ENCODE data around the gene GRB10.

GRB10 gene

DNA sequence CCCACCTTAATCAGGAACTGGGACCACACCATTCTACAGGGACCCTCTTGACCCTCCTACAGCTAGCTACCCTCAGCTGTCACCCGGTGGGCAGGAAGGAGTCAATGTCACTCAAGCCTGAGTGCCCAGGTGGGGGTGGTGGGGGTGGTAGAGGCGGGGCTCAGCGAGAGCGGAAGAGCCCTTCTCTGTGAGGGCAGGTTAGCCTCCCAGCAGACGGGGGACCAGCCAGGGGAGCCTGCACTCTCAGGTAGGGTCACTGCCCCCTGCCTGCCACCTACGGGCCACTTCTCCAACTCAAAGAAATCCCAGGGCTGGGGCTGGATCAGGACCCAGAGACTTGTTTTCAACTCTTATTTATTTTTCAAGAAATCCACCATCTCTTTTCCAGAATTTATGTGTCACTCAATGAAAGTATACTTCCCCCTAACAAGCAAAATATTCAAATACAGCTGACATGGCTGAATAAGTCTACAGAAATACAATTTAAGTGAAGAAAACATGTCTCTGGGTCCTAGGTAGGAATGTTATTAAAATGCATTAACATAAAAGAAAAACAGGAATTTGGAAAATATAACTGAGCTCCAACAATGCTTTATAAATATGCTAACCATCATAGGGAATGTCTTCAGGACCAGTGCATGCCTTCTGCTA, 154.1 kb downstream of the GRB10 start:
- DNase-seq = no peak

DNA sequence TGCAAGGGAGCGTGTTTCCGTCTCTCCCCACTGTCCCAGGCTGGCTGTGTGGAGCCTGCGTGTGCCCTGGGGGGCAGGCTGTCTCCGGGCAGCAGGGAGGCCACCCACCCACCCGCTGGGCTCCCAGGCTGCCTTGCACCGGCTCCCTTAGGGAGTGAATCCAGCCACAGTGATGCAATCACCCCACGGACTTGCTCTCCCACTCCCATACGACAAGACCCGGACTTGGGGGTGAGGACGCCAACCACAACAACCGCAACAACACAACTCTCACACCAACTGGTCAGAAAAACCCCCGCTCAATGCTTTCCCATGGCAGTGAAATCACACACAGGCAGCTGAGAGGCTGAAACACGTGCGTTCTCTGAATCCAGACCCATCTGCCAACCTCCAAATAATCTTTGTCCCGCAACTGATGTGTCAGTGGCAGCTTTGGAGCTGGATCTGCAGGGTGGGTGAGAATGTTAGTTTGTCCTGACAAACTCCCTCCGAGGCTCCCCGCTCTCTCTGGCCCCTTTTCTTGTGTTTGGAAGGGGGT, 154.8 kb downstream of the GRB10 start:
- DNase-seq = no peak

DNA sequence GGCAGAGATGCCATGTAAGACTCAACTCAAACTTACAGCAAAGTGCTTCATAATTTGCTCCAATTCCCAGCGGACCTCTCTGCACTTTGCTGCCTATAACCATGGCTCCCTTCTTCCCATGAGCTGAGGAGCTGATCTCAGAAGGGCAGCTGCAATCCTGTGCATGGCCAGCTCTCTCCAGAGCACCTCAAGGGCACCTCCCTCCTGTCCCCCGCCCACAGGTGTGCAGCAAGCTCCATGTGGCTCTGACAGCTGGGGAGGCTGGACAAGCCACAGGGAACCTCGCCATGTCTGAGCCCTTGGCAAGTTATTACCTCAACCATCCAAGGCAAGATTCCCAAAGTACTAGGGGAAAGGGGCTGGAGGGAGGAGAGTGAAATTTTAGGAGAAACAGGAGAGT, 156.4 kb downstream of the GRB10 start:
- no peak for DNase-seq

DNA sequence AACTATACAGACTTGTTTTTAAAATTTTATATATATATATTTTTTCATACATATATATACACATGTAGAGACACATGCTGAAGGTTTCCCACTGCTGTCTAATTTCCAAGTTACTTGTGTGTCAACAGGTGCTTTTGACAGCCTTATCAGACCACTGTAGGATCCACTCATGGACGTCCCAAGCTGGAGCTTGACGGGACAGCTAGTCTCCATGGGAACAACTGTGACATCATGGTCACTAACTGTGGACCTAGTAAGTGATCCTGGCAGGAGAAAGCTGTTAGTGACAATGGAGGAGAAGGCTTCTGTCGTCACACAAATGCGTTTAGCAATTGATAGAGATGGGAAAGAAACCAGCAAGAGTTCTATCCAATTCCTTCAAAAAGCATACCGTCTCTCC, 157.3 kb downstream of the GRB10 start:
- DNase-seq = no peak

DNA sequence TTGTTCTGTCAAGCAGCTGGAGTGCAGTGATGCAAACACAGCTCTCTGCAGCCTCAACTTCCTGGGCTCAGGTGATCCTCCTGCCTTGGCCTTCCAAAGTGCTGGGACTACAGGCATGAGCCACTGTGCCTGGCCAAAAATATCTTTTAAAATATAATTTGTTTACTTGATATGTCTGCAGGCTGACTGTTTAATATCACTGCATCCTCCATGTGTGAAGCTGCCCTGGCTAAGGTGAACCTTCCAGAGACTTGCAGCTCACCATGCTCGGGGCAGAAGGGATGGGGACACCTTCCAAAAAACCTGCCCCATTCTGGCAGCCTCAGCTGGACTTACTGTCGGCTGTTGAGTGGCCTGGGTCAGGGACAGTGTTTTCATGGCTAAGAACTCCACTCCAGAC, 159.9 kb downstream of the GRB10 start:
- DNase-seq = no peak

DNA sequence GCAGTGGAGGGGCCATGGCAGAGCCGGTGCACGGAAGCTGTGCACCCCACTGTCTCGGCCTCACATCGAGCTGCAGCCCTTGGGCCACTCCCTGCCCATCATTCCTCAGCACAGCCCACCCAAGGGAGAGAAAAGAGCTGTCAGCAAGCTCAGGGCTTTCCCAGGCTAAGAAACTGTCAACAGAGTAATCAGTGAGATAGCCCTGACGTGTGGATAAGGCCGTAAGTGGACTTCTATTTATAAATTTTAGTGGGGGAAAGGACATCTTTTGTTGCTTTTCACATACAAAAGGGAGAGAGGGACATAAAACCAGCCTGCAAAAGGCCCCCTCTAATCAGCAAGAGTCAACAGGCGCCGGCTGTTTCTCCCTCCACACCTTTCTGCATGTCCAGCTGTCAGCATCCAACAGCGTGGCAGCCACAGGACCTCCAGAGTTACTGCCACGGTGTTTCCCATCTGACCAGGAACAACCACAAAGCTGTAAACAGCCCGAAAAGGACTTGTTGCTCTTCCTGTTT, 160.7 kb downstream of the GRB10 start:
- no peak for DNase-seq

DNA sequence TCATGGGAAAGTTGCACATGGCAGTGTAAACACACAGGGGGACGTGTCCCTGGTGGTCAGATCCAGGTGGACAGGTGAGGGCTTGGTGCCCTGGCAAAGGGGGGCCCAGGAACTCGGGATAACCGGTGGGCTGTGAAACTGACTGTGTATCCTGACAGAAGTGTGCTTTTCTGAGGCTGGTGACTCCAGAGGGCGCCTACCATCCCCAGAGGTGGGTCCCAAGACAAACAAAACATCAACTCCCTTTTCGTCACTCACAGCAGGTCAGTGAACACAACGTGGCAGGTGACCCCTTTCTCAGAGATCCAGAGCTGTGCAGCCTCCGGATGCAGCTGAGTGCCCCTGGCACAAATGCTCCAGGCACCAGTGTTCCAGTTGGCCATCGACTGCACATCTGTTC, 161.5 kb downstream of the GRB10 start:
- DNase-seq = no peak

DNA sequence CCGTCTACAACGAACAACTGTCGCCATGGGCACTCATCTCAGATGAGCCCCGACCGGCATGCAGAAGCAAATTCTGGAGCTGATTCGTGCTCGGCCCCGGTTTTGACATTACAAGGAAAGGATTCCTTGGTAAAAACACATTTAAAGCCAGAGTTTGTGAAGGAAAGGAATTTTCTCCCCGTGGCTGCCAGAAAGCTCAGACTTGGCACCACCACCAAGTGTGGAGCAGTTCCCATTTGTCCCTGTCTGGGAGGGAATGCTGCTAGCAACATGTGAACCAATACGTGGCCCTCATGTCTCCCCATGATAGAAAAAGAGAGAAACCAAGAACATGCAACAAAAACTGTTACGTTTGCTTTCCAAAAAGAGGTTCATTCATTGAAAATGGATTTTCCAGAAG, 162.3 kb downstream of the GRB10 start:
- no peak for DNase-seq

DNA sequence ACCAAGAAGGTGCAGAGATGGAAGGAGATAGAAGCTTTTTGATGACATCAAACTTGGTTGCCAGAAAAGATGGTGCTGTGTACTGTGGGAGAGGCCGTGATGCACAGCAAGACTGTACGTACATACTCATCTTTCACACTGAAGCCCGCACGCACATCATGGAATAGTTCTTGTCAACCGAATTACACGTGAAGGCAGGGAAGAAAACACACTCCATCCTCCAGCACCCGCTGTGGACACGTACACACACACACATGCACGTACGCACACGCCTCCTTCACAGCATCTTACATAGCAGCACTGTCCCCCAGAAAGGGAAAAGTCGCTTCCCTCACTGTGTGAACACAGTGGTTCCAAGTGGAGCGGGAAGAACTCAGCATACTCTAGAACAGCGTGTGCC, 163.0 kb downstream of the GRB10 start:
- no peak for DNase-seq

DNA sequence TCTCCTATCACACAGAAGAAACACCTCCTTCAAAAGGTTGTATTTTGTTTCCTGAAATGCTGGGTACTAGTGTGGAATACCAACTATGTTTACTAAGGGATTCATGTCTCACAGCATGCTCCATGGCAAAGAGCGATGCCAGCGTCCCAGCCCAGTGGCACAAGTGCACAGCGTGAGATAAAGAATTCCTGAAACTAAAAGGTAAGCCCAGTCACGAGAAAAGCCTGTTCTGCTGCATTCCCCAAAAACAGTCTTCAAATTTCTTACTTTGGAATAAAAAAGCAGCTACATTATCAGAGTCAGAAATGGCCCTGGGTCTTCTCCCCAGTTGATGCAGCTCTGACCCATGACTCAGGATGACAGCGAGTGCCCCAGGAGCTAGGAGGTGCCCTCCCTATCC, 164.4 kb downstream of the GRB10 start:
- no peak for DNase-seq

DNA sequence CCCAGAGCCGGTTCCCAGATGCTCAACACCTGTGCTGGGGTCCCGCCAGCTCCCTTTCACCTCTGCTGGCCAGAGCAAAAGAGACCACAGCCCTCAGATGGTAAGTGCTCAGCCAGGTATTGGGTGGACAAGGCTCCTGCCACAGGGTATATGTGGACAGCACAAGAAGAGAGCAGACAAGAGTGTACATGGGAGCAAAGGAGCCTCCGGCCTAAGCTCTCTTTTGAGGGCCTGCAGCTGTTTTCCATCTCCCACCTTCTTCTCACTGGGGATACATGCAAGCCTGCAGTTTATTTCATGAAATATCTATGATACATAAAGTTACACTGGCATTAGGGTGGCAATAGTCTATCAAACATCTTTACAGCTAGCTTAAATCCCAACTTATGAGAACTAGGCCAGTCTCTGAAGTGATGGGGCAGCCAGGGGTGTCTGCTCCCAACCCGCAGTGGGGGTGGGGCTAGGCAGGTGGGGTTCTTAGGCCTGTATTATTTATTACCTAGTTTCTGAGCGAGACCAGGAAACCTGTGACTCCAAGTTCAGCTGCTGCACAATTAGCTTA, 167.1 kb downstream of the GRB10 start:
- DNase-seq = no peak

DNA sequence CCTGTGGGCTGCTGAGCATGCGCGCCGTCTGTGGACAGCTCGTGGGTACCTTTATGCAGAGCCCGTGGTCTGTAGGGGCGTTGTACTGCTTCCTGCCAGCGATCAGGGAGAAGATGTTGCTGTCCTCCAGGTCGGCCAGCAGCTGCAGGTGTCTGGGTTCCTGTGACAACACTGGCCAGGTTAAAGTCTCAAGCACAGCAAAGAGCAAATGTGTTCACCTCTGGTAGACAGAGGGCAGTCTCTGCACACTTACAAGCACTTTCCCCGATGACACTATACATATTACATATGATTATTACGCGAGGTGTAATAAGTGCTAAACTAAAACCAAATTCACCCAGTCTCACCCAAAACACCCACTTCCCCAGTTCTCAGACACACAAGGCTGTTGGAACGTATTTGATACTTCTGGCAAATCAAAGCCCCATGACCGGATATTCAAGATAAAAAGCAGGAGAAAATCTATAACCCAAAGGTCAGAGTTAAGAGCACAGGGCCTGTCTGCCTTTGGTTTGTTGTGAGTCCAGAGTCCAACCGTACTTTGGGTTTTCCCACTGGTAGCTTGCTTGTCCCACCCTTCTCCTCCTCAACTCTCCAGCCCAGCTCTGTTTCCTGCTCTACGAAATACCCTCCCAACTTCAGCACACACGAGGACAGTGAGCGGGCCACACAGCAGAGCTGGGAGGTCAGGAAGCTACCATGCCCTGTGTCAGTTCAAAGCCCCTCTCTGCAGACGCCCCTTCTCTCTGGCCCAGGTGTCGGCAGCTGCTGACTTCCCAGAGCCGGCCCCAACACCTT, 167.8 kb downstream of the GRB10 start:
- no peak for DNase-seq

DNA sequence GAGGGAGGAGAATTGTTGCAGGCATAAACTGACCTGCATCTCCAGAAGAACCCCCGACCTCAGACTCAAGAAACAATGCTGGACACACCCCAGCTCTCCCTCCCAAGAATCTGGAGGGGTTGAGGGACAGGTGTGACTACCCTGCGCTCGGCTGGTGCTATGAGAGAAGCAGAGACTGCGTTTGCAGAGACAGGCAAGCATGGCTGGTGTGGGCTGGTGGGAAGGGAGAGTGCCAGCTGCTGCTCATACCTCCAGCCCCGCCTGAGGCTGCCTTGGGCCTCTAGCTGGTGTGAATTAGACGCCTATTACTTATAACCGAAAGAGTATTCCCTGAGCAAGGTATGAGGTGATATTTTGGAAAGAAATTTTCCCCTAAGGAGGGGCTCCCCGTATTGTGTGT, 169.2 kb downstream of the GRB10 start:
- DNase-seq = no peak

DNA sequence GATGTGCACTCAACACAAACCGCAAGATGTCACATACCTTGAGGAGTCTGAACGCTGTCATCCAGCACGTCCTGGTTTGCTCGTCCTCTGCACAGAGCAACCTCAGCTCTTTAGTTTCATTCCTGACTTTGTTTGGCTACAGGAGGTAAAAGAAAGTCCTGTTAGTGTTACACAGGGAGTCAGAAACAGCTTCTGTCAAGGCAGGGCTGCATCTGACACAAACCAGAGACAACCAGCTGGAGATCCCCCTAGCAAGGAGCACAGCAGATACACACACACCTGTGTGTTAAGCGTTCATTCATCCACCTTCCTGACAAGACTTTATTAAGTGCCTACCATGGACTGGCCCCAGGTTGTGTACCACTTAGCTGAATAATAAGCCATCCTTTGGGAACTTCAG, 170.0 kb downstream of the GRB10 start:
- DNase-seq = no peak

DNA sequence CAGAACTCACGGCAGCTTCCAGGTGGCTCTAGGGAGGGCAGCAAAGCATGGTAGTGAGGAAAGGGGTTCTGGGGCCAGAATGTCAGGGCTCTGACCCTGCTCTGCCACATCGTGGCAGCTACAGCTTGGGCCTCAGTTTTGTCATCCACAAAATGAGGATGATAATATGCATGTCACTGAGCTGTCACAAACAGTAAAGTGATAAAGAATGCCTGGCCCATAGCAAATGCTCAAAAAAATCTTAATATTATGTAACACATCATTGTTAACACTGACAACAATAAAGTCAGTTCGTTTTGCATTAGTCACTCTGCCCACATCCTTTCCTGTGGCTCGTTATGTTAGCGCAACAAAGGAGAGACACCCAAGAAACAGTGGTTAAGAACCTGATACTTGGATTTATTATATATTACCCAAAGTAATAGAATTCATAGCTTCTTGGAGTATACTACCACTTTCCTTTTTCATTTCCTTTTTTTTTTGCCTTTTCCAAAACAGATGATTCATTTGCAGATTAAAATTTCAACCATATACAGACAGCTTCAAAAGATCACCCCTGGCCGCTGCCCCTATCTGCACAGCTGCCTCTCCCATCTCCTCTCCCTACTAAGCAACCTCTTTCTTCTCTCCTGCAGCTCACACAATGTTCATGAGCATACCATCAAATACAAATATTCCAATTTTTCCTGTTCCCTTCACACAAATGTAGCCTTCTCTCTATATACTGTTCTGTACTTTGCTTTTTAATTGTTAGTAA, 172.0 kb downstream of the GRB10 start:
- peak; percentile 28 for DNase-seq

DNA sequence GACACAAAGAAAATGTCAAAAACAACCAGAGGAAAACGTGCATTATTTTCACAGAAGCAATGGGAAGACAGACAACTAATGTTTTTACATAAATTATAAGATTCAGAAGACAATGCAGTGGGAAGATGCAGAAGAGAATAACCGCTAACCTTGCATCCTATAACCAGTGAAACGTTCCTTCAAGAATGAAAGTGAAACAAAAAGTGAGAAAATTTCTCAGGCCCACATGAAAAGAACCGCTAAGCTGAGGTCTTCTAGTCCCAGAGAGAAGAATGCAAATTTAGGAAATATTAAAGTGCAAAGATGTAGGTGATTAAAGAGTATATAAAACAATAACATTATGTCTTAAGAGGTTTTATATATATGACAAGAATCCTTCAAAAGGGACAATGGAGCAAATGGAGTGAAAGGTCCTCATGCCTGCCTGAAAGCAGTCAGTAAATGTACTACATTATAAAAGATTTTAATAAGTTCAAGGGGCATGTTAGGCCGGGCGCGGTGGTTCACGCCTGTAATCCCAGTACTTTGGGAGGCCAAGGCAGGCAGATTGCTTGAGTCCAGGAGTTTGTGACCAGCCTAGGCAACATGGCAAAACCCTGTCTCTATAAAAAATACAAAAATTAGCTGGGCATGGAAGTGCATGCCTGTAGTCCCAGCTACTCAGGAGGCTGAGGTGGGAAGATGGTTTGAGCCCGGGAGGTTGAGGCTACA, 174.3 kb downstream of the GRB10 start:
- no peak for DNase-seq

DNA sequence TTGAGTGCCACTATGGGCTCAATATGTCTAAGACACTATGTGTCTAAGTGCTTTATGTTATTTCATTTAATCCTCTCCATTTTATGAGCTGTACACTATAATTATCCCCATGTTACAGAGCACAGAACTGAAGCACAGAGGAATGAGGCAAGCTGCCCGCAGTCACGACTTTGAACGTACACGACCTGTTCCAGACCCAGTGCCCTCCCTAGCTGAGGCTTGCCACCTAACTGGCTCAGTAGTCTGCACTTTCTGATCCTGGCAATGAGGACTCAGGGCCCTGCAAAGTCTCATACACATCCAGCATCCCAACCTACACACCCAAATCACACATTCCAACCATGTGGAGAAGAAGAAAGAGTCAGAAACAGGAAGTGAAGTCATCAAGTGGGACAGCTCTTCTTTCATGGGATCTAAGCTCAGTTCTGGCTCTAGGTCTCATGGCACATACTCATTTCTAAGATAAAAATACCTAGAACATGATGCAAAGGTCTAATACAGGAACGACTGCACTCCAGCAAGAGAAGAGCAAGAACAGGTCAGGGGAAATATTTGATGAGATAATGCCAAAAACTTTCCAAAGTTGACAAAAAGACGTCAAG, 175.1 kb downstream of the GRB10 start:
- no peak for DNase-seq

DNA sequence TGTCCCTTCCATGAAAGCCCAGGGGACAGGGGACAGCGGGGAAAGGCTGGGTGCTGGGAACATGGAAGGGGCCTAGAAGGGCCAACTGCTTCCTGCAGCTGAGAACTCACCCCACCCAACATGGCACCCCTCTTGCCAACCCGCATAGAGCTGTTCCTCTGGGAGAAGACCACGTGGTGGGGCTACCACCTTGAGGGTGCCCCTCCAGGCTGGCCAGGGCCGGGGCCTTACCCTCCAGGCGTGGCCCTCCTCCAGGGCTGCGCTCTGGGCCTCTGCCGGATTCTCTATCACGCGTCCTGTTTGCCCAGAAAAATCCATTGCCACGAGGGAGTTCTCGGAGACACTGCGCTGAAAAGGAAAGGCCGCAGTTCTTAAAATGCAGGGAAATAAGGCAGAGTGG, 177.6 kb downstream of the GRB10 start:
- DNase-seq = no peak

DNA sequence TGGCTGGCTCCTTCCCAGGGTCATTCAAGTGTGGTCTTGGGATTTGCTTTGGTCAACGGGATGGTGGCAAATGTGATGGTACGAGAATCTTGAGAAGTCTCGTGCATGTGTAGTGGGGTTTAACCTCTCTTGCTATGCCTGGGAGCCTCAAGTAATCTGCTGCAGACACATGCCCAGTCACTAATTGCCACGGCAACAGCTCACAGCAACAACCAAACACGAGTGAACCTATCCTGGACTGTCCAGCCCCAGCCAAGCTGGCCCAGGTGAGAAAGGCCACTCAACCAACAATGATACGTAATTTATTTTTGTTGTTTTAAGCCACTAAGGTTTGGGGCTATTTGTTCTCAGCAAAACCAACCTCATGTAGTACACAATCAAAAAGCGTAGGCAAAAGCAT, 179.4 kb downstream of the GRB10 start:
- DNase-seq = no peak

DNA sequence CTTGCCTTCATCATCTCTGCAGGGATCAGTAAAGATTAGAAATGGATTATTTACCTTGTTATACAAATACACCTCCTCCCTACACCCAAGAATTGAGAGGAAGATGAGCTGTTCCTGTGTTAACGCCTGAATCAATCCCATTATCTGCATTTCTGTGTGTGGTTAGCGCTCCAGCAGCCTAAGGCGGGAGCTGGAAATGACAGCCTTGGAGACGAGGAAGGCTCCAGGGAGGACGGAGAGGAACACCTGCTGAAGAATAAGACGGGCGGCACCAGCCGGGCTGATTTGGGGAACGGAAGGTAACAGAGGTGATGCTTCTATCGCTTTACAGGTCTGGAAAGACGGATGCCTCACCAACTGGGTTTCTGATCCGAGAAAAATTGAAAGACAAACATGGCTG, 183.3 kb downstream of the GRB10 start:
- no peak for DNase-seq

DNA sequence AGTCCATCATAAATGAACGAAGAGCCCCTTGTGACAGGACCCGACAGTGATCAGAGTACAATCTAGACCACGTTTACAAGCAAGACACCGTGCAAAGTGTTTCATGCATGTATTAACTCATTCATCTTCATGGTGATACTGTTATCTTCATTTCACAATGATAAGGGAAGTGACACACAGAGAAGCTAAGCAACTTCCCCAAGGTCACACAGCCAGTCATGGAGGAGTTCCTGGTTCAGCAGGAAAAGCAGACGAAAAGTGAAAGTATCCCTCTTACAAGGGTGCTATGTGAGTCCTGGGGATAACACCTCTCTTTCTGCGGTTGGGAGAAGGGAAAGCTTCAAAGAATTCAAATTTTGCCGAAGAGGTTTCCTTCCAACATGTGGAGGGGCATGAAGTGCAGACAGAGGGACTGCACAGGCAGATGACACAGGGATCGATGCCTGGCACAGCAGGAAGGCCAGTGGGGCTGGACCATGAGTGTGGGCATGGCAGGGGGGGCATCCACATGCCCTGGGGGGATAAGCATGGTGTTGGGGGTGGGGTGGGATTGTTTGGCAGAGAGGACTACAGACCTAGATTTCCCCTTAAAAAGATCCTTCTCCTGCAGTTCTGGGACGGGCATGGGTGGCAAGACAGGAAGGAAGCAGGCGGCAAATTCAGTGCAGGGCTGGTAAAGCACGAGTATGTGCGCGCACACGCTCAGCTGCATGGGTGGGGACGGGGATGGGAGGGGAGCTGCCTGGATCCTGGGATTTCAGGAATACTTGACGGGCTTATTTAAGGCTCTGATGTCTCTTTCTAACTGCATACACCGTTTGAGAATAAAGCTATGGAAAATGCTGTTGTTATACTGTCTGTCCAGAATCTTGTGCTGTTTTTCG, 184.0 kb downstream of the GRB10 start:
- DNase-seq = no peak
